GM18498 (cell line): ENCODE data around the gene TTLL10.
A peak's percentile ranks its signal among the peaks of the same experiment; 100 is the strongest.

ENCODE experiments used
- ATAC-seq: cut with Tn5 transposase; IDR thresholded peaks from one replicate; pipeline ENCODE4 v1.9.1; 2021; ENCODE audit warnings: mild to moderate bottlenecking, moderate library complexity; ENCODE audit not compliant: unreplicated experiment

Gene TTLL10

DNA sequence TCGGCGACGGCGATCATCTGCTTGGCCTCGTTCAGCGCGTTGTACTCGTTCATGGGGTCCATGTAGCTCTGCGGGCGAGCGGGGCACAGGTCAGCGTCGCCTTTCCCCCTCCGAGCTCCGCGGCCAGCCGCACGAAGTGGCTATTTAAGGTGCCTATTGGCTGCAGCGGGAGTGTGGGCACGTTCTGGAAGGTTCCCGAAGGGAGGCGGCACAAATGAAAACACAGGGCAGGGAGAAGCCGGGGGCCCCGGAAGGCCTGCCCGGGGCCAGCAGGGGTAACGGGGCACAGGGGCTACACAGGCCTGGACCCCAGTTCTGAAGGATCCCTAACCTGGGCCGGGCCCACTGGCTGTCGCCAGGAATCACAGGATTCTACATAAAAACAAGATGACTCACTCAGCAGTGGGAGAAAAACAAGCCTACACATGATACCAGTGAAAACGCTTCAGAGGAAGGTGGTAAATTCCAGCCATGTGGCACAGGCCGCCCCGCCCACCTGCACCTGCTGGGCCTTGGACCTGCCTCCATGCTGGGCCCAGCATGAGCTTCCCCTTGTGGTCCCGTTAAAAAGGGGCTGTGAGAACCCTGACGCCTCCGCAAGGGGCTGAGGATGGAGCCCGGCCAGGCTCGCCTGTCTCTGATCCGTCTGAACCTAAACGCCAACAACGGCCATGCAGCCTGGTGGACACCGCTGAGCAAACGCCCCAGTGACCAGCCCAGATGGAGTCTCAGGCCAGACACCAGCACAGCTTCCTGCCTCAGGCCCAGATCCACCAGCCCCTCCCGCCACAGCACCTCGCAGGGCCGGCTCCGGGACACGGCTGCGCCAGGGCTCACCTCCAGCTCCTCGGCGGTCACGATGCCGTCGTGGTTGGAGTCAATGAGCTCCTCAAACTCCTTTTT, 44.2 kb downstream of the TTLL10 start:
- ATAC-seq = no peak

DNA sequence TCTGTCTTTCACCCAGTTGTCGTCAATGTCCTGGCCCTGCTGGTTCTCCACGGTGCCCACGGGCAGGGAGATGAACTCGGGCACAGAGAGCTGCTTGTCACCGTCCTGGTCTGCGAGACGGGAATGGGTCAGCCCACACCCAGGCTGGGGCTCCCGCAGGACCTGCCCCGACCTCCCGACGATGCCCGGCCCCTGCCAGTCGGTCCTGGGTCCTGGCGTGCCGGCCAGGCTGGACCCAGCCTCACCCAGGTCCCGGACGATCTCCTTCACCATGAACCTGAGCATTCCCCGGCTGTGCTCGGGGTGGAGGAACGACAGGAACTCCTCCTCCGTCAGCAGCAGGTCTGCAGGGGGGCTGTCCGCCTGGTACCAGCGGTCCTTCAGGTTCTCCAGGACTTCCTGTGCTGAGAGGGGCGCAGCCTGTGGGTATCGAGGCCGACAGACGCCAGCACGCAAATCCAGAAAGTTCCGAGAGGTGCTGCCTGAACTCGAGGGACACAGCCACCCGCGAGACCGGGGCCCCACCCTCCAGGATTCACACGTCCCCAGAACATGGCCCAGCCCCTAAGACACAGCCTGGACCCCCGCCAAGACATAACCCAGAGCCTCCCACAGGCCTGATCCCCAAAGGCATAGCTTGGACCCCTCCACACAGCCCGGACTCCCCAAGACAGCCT, 45.0 kb downstream of the TTLL10 start:
- no peak for ATAC-seq

DNA sequence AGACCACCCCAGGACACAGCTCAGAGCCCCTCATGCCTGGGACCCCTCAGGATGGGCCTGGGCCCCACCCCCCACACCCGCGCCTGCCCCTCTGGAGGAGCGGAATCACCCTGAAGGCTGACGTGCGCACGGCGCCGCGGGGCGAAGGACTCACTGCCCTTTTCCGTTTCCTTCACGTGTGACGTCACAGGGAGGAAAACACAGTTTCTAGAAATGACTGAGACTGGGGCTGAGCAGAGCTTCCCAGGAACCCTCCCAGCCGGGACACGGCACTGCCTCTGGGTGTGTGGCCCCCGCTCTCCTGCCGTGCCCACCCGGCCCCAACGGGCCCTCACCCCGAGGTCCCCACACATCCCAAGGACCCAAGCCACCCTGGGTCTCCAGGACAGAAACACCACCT, 45.7 kb downstream of the TTLL10 start:
- ATAC-seq = no peak

GRCh38 chr1:1220197-1220596, 46.5 kb downstream of the TTLL10 start:
- ATAC-seq = no peak

GRCh38 chr1:1221887-1222574, 48.4 kb downstream of the TTLL10 start:
- ATAC-seq = no peak

DNA sequence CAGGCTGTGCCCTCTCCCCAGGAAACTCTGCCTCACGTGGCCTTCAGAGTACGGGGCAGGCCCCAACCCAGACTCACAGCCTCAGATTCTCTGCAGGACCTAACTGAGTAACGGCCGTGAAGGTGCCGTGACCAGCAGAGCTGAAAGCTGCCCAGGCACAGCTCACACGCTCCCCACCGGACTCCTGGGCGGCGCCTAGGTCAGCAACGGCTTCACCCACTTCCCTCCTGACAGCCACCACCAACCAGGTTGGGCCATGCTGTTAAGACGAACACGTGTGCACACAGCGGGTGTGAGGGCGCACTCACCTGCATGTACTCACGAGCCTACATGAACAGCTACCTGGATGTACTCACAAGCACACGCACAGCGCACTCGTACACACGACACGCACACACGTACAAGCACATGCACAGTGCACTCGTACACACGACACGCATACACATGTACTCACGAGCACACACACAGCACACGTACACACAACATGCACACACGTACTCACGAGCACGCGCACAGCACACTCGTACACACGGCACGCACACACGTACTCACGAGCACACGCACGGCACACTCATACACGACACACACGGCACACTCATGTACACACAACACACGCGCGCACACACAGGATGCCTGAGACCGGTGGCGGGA, 49.0 kb downstream of the TTLL10 start:
- ATAC-seq = no peak

DNA sequence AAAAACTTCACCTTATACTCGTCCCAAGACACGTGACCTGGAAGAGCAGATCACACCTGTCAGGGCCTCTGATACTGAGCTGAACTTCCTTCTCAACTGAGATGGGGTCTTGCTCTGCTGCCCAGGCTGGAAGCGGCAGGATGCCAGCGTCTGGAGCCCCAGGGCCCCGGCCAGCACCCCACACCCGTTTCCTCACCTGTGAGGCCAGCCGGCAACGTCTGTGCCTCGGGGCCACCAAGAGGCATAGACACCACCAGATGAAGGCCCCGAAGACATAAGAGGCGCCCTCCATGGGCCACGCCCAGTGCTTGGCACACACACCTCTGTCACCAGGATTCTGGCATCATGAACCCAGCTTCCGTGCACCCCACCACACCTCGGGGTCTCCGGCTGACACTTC, 49.6 kb downstream of the TTLL10 start:
- no peak for ATAC-seq

- no peak for ATAC-seq
Measured at GRCh38 chr1:1223891-1224290, 50.2 kb downstream of the TTLL10 start.

- no peak for ATAC-seq
Measured at GRCh38 chr1:1225238-1225845, 51.7 kb downstream of the TTLL10 start.

- ATAC-seq = no peak
Measured at GRCh38 chr1:1225913-1226312, 52.2 kb downstream of the TTLL10 start.

DNA sequence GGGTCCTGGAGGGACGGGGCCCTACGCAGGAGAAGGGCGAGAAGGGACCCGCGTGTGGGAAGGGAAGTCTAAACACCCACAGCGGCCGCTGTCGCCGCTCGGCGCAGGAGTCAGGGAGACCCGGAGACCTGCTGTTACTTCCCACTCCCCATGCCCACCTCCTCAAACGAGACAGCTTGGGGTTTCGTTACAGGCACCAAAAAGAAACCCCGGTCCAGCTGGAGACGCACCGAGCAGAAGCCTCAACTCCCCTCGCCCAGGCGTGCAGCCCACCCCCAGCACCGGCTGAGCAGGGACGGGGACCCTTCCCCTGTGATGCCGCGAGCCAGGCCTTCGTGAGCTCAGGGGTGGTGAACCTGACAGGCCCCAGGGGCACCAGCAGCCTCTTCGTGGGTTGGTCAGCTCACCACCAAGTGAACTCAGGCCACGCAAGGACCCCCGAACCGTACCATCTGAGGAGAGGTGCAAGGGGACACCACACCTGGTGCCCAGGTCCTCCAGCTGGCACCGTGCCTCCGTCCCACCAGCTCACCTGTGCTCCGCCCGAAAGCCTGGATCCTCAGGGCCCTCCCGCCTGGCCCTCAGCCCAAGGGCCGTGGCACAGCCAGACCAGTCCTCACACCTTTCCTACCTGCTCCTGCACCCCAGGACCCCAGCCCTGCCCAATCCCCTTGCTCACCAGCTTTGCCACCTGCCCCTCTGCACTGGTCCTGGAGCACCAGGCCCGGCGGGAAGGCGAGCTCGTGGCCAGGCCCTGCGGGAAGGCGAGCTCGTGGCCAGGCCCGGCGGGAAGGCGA, 53.1 kb downstream of the TTLL10 start:
- no peak for ATAC-seq

GRCh38 chr1:1227386-1227785, 53.7 kb downstream of the TTLL10 start:
- ATAC-seq = no peak

GRCh38 chr1:1228187-1228586, 54.5 kb downstream of the TTLL10 start:
- ATAC-seq = no peak

GRCh38 chr1:1228596-1229321, 55.1 kb downstream of the TTLL10 start:
- no peak for ATAC-seq

DNA sequence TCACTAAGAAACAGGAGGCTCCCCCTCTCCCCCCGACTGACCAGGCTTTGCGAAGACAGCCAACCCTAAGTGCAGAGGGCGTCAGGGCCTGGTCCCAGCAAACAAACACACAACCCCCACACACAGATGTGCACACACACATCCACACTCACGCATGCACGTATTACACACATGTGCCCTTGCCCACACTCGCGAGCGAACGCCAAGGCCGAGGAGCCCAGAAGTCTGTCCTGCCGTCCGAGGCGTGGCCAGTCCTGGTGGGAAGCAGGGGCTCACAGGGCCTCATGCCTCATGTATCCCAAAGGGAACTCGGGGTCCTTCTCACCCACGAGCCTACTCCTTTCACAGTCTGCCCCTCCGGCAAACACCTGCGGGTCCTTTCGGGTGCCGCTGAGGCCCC, 56.1 kb downstream of the TTLL10 start:
- ATAC-seq = no peak

DNA sequence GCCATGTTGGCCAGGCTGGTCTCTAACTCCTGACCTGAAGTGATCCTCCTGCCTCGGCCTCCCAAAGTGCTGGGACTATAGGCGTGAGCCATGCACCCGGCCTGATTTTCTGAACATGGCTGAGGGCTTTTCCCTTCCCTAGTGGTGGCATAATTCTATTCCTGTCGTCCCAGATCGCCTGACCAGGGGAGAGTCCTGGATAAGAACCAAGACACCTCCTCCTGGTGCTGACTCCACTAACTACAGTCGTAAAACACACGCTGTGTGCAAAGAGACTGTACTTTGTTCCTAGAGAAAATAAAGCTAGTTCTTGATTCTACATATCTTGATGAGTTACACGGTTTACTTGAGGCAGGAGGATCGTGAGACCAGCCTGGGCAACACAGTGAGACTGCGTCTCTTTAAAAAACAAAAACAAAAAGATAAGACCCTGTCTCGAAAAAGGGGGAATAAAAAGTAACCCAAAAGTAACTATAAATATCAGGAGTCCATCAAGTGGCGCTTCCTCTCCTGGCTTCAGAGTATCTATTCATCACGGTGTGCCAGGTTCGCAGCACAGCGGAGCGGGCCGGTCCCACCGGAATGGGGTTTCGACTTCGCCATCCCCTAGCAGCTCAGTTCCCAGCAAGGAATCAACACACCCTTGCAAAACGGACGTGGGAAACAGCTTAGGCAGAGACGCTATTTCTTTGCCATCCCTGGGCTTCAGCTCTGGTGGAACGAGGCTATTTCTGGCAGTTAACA, 57.1 kb downstream of the TTLL10 start:
- no peak for ATAC-seq

DNA sequence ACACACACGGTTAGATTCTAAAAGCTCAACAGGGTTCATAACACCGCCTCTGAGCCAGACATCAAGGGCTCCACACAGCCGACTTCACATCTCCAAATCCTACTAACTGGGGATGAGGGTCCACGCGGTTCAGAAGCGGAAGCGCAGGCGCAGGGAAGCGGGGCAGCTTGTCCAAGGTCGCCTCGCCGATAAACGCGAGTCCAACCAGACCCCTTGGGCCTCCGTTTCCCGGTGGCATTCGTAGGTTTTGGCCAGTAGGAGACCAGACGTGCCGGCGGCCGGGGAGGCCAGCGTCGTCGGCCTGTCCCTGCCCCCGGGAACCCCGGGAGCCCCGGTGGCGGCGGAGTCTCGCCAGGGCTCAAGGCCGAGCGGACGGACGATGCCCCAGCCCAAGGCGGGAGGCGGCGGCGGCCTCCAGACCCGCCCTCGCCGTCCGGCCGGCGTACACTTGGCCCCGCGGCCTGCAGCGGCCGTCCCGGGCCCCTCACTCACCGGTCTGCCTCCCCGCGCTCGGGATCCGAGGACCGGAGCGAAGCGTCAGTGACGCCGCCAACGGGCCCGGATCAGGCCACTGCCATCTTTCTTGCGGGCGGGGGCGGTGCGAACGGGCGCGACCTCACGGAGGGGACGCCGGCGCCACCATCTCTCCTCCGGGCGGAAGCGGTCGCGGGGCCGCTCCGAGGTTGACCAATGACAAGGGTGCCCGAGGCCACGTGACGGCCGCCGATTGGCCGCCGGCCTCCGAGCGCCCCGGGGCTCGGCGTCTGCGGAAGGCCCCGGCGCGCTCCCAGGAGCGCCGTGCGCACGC, 57.9 kb downstream of the TTLL10 start, which contains the start of gene SDF4:
Gene SDF4 (minus strand): TSS at position 602 of the 808 bp plus-strand sequence. CDS start 3,229 bp downstream, outside the sequence.
- peak; percentile 93 for ATAC-seq
